Measurements from ENCODE around the gene NSD1.

- TF ChIP-seq CTCF (IDR thresholded peaks at IDR 0.05; ENCODE audit: poor library complexity, severe bottlenecking) (no peak), POLR2AphosphoS5 (IDR thresholded peaks at IDR 0.05) (no peak), EZH2 (IDR thresholded peaks at IDR 0.05; ENCODE audit: borderline replicate concordance, insufficient read depth, low read length, poor library complexity, severe bottlenecking) (no peak)
Observed at GRCh38 chr5:177315411-177315810, 181.8 kb downstream of the NSD1 start.

Measured in neural cell (in vitro differentiated cells).